ENCODE results near the gene SMC4.

The SMC4 gene

GRCh38 chr3:160475153-160475552 lies 75.7 kb downstream of the SMC4 start:
- DNase-seq (ENCODE audit: low read depth in 2 of 2, low spot score in 1 of 2), result no peak

- no peak for DNase-seq (ENCODE audit: low read depth in 2 of 2, low spot score in 1 of 2)
Observed at GRCh38 chr3:160475884-160476283, 76.4 kb downstream of the SMC4 start.

GRCh38 chr3:160477750-160478149 lies 78.3 kb downstream of the SMC4 start:
- no peak for DNase-seq (ENCODE audit: low read depth in 2 of 2, low spot score in 1 of 2)

GRCh38 chr3:160478338-160478737 lies 78.9 kb downstream of the SMC4 start:
- no peak for DNase-seq (ENCODE audit: low read depth in 2 of 2, low spot score in 1 of 2)

- DNase-seq (ENCODE audit: low read depth in 2 of 2, low spot score in 1 of 2), result no peak
Observed at GRCh38 chr3:160479376-160479775, 79.9 kb downstream of the SMC4 start.

- DNase-seq (ENCODE audit: low read depth in 2 of 2, low spot score in 1 of 2), result no peak
Observed at GRCh38 chr3:160480931-160481330, 81.5 kb downstream of the SMC4 start.

GRCh38 chr3:160481856-160482255 lies 82.4 kb downstream of the SMC4 start:
- DNase-seq (ENCODE audit: low read depth in 2 of 2, low spot score in 1 of 2), result no peak

GRCh38 chr3:160482796-160483195 lies 83.3 kb downstream of the SMC4 start:
- no peak for DNase-seq (ENCODE audit: low read depth in 2 of 2, low spot score in 1 of 2)

All from stimulated activated CD8-positive, alpha-beta memory T cell treated with anti-CD3 and anti-CD28 coated beads, Interleukin-4, amount 100 ng/mL, for 4 hours (primary cell).